HepG2 (cell line): ENCODE measurements around the gene ZNF341. TPM values are rescaled to one million over a fixed set of nuclear protein-coding genes. Genes with fewer than 3 reads are reported as not detected.

ENCODE experiments used
- EEA1 ChIP-seq: sonication (generic); formaldehyde crosslinking; IDR thresholded peaks from 2 replicates; pipeline ENCODE4 v1.5.1; 2020; ENCODE audit warnings: mild to moderate bottlenecking, missing genetic modification reagents, borderline replicate concordance
- HNF4G ChIP-seq, 2 experiments: sonication (generic) in 1 of 2; formaldehyde crosslinking in 1 of 2; IDR thresholded peaks; 2 replicates each; pipeline versions ENCODE4 v1.4.0 to v1.6.1; 2011 to 2020; ENCODE audit warnings: borderline replicate concordance in 2 of 2, low read depth in 2 of 2, mild to moderate bottlenecking in 2 of 2, low read length in 1 of 2, missing genetic modification reagents in 1 of 2, moderate library complexity in 1 of 2
- HOXA3 ChIP-seq: sonication (generic); formaldehyde crosslinking; IDR thresholded peaks from 2 replicates; pipeline ENCODE4 v1.5.0; 2020; ENCODE audit warnings: missing genetic modification reagents
- IRF2 ChIP-seq: IDR thresholded peaks from 2 replicates; pipeline ENCODE4 v1.6.1; 2018; ENCODE audit warnings: missing genetic modification reagents, missing compliant biosample characterization
- MTF2 ChIP-seq: sonication (generic); formaldehyde crosslinking; IDR thresholded peaks from 2 replicates; pipeline ENCODE4 v1.5.0; 2020; ENCODE audit warnings: missing genetic modification reagents, borderline replicate concordance
- PRPF4 ChIP-seq: fragments of 200-400 bp; formaldehyde crosslinking; IDR thresholded peaks from 2 replicates; pipeline ENCODE4 v1.6.1; 2016; ENCODE audit warnings: low read length, low read depth; ENCODE audit not compliant: poor library complexity, severe bottlenecking
- TOPORS ChIP-seq: sonication (generic); formaldehyde crosslinking; IDR thresholded peaks from 2 replicates; pipeline ENCODE4 v1.8.0; 2023; ENCODE audit warnings: mild to moderate bottlenecking, missing genetic modification reagents
- ZBTB21 ChIP-seq: sonication (generic); formaldehyde crosslinking; IDR thresholded peaks from 2 replicates; pipeline ENCODE4 v1.4.0; 2020; ENCODE audit warnings: missing genetic modification reagents
- ZMYM4 ChIP-seq: sonication (generic); formaldehyde crosslinking; IDR thresholded peaks from 2 replicates; pipeline ENCODE4 v1.8.1; 2023; ENCODE audit warnings: mild to moderate bottlenecking, missing genetic modification reagents
- ZNF772 ChIP-seq: sonication (generic); formaldehyde crosslinking; IDR thresholded peaks from 2 replicates; pipeline ENCODE4 v1.5.0; 2020; ENCODE audit warnings: mild to moderate bottlenecking, missing genetic modification reagents
- ZNF776 ChIP-seq: sonication (generic); formaldehyde crosslinking; IDR thresholded peaks from 2 replicates; pipeline ENCODE4 v1.4.0; 2020; ENCODE audit warnings: mild to moderate bottlenecking, missing genetic modification reagents
- ZNF782 ChIP-seq: sonication (generic); formaldehyde crosslinking; IDR thresholded peaks from 2 replicates; pipeline ENCODE4 v1.4.0; 2020; ENCODE audit warnings: missing genetic modification reagents, mild to moderate bottlenecking, borderline replicate concordance
- ZSCAN31 ChIP-seq: sonication (generic); formaldehyde crosslinking; IDR thresholded peaks from 2 replicates; pipeline ENCODE4 v1.5.0; 2020; ENCODE audit warnings: low read depth, mild to moderate bottlenecking, missing genetic modification reagents
- polyA plus RNA-seq, 8 experiments: library from polyadenylated mRNA; depleted of rRNA in 3 of 8; stranded (reverse) in 7 of 8; unstranded in 1 of 8; fragments of >200 nt; fragmentation: Illumina TruSeq in 4 of 8; extraction: Trizol in 4 of 8; gene quantifications; 2 replicates each; pipeline versions ENCODE4 v1.2.1 to v1.2.3, GENCODE V29; 2011 to 2016; ENCODE audit warnings: low read depth in 4 of 8, missing spikeins in 1 of 8, mixed read lengths in 1 of 8; ENCODE audit not compliant: insufficient read depth in 1 of 8
- total RNA-seq, 5 experiments: library from RNA; depleted of rRNA; stranded (reverse); fragments of >200 nt; fragmentation: Illumina TruSeq; extraction: Trizol; gene quantifications; 2 replicates each; pipeline ENCODE4 v1.2.3, GENCODE V29; 2016; ENCODE audit warnings: low read depth in 1 of 5
- TF ChIP-seq, protein P1 (sequence below): sonication (generic); formaldehyde crosslinking; IDR thresholded peaks from 2 replicates; pipeline ENCODE4 v1.4.0; 2020; ENCODE audit warnings: missing genetic modification reagents
- TF ChIP-seq, protein P2 (sequence below): sonication (generic); formaldehyde crosslinking; IDR thresholded peaks from 2 replicates; pipeline ENCODE4 v1.8.1; 2022; ENCODE audit warnings: low read depth, mild to moderate bottlenecking, missing genetic modification reagents
- TF ChIP-seq, protein P3 (sequence below): sonication (generic); formaldehyde crosslinking; IDR thresholded peaks from 2 replicates; pipeline ENCODE4 v1.5.0; 2020; ENCODE audit warnings: missing genetic modification reagents
- TF ChIP-seq, protein P4 (sequence below): sonication (generic); formaldehyde crosslinking; IDR thresholded peaks from 2 replicates; pipeline ENCODE4 v1.5.1; 2020; ENCODE audit warnings: mild to moderate bottlenecking, missing genetic modification reagents, moderate library complexity
- TF ChIP-seq, protein P5 (sequence below): IDR thresholded peaks from 2 replicates; pipeline ENCODE4 v1.6.1; 2016; ENCODE audit warnings: missing genetic modification reagents, missing compliant biosample characterization

Gene ZNF341
- total and polyA plus RNA-seq, 2 of the 13 experiments (the other 11 are each of a cell fraction or from before 2014, with no cell fraction given), result 1.1 to 2.2 TPM

DNA sequence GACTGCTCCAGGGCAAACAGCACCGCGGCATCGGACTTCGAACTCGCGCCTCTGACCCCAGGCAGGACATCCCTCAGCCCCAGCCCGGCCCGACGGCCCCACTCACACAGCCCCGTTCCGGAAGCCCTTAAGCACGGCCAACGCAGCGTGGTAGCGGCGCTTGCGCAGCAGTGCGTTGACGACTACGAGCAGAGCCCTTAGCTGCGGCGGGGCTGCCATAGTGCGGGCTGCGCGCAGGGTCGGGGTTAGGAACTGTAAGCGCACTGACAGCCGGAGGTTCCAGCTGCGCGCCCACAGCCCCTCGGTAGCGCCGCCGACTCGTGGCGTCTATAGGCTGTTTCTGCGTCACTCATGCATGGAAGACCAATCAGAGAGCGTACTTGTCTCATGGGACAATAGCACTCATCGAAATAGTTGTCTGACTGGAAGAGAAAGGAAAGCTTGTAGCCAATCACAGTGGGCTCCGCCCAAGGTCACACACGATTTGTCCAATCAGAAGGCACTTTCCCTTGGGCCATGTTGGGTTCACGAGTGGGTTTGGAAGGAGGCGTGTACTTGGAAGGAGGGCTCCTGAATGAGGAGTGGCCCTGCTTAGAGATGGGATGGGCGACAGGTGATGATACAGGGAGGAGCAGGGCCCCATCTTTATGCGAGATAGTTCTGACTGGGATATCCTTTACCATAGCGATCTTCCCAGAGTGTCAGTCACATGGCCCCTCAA, 11.6 kb upstream of the ZNF341 start, which contains the start of gene PXMP4 (continued):
- TF ChIP-seq, protein P1, sequence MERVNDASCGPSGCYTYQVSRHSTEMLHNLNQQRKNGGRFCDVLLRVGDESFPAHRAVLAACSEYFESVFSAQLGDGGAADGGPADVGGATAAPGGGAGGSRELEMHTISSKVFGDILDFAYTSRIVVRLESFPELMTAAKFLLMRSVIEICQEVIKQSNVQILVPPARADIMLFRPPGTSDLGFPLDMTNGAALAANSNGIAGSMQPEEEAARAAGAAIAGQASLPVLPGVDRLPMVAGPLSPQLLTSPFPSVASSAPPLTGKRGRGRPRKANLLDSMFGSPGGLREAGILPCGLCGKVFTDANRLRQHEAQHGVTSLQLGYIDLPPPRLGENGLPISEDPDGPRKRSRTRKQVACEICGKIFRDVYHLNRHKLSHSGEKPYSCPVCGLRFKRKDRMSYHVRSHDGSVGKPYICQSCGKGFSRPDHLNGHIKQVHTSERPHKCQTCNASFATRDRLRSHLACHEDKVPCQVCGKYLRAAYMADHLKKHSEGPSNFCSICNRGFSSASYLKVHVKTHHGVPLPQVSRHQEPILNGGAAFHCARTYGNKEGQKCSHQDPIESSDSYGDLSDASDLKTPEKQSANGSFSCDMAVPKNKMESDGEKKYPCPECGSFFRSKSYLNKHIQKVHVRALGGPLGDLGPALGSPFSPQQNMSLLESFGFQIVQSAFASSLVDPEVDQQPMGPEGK (CRISPR knock-in tag), result peak; percentile 34; the same call in 1 of the 2 replicates
- TF ChIP-seq, protein P2, sequence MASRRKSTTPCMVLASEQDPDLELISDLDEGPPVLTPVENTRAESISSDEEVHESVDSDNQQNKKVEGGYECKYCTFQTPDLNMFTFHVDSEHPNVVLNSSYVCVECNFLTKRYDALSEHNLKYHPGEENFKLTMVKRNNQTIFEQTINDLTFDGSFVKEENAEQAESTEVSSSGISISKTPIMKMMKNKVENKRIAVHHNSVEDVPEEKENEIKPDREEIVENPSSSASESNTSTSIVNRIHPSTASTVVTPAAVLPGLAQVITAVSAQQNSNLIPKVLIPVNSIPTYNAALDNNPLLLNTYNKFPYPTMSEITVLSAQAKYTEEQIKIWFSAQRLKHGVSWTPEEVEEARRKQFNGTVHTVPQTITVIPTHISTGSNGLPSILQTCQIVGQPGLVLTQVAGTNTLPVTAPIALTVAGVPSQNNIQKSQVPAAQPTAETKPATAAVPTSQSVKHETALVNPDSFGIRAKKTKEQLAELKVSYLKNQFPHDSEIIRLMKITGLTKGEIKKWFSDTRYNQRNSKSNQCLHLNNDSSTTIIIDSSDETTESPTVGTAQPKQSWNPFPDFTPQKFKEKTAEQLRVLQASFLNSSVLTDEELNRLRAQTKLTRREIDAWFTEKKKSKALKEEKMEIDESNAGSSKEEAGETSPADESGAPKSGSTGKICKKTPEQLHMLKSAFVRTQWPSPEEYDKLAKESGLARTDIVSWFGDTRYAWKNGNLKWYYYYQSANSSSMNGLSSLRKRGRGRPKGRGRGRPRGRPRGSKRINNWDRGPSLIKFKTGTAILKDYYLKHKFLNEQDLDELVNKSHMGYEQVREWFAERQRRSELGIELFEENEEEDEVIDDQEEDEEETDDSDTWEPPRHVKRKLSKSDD (CRISPR knock-in tag), result peak; percentile 98; the same call in 1 of the 2 replicates
- TF ChIP-seq ZBTB21 (CRISPR knock-in tag) (no peak), ZMYM4 (CRISPR knock-in tag) (peak; percentile 29), PRPF4 (peak; percentile 81), ZNF772 (CRISPR knock-in tag) (no peak; the same call in 1 of the 2 replicates), IRF2 (no peak), ZNF782 (CRISPR knock-in tag) (0 out of 2 replicates have a peak, but pooled peaks have one; percentile 50), HOXA3 (CRISPR knock-in tag) (peak; percentile 94), ZSCAN31 (CRISPR knock-in tag) (0 out of 2 replicates have a peak, but pooled peaks have one; percentile 20), MTF2 (CRISPR knock-in tag) (peak; percentile 72; the same call in 1 of the 2 replicates), ZNF776 (peak; percentile 16; the same call in 1 of the 2 replicates), TOPORS (0 out of 2 replicates have a peak, but pooled peaks have one; percentile 4), EEA1 (CRISPR knock-in tag) (peak; percentile 67; the same call in 1 of the 2 replicates), HNF4G (IDR thresholded peaks at IDR 0.05; ENCODE audit: borderline replicate concordance, low read depth, low read length) (no peak), HNF4G (CRISPR knock-in tag; IDR thresholded peaks at IDR 0.05; ENCODE audit: borderline replicate concordance, low read depth) (no peak)
- TF ChIP-seq, protein P3, sequence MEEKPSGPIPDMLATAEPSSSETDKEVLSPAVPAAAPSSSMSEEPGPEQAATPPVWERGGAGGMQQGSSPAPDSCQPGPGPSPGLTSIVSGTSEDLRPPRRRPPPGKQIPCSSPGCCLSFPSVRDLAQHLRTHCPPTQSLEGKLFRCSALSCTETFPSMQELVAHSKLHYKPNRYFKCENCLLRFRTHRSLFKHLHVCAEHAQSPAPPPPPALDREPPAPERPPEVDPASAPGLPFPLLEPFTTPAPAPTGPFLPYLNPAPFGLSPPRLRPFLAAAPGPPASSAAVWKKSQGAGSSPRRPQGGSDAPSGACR, result 0 out of 2 replicates have a peak, but pooled peaks have one; percentile 22
- TF ChIP-seq, protein P4, sequence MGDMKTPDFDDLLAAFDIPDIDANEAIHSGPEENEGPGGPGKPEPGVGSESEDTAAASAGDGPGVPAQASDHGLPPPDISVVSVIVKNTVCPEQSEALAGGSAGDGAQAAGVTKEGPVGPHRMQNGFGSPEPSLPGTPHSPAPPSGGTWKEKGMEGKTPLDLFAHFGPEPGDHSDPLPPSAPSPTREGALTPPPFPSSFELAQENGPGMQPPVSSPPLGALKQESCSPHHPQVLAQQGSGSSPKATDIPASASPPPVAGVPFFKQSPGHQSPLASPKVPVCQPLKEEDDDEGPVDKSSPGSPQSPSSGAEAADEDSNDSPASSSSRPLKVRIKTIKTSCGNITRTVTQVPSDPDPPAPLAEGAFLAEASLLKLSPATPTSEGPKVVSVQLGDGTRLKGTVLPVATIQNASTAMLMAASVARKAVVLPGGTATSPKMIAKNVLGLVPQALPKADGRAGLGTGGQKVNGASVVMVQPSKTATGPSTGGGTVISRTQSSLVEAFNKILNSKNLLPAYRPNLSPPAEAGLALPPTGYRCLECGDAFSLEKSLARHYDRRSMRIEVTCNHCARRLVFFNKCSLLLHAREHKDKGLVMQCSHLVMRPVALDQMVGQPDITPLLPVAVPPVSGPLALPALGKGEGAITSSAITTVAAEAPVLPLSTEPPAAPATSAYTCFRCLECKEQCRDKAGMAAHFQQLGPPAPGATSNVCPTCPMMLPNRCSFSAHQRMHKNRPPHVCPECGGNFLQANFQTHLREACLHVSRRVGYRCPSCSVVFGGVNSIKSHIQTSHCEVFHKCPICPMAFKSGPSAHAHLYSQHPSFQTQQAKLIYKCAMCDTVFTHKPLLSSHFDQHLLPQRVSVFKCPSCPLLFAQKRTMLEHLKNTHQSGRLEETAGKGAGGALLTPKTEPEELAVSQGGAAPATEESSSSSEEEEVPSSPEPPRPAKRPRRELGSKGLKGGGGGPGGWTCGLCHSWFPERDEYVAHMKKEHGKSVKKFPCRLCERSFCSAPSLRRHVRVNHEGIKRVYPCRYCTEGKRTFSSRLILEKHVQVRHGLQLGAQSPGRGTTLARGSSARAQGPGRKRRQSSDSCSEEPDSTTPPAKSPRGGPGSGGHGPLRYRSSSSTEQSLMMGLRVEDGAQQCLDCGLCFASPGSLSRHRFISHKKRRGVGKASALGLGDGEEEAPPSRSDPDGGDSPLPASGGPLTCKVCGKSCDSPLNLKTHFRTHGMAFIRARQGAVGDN (CRISPR knock-in tag), result peak; percentile 73
- TF ChIP-seq, protein P5, sequence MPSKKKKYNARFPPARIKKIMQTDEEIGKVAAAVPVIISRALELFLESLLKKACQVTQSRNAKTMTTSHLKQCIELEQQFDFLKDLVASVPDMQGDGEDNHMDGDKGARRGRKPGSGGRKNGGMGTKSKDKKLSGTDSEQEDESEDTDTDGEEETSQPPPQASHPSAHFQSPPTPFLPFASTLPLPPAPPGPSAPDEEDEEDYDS, result no peak
